Endothelial cell of umbilical vein (primary cell): ENCODE data around the gene MME. TPM values are rescaled to one million over a fixed set of nuclear protein-coding genes. Genes with fewer than 3 reads are reported as not detected.

Experiments used
- BruUV-seq: library from RNA; stranded (reverse); fragments of 400-500 nt; replicated peaks from 2 replicates; lab custom pipeline; 2021; lab: Mats Ljungman, UMichigan
- CTCF ChIA-PET: fragments of 300-600, 350-600 bp; sonication (Branson Sonifier 250); formaldehyde crosslinking; loops from one replicate; lab custom pipeline; 2021; ENCODE audit warnings: antibody characterized with exemption, inconsistent platforms; lab: Charles Lee
- POLR2A ChIA-PET: fragments of 300-600, 350-600 bp; sonication (Branson Sonifier 250); formaldehyde crosslinking; loops from one replicate; lab custom pipeline; 2021; ENCODE audit warnings: antibody characterized with exemption, inconsistent platforms; lab: Charles Lee
- DNase-seq: peaks from one replicate; pipeline ENCODE4 v3.0.0-alpha.2; 2011; ENCODE audit warnings: low read depth, low spot score
- FAIRE-seq: peaks from 2 replicates; lab custom pipeline; 2011; peaks lifted over from hg19 to GRCh38; lab: Jason Lieb, UNC
- H2AFZ ChIP-seq: 2 replicates; pipeline ENCODE4 v1.6.0; 2012; ENCODE audit warnings: low read depth, low read length, control low read depth, inconsistent platforms
- H3K27ac ChIP-seq: 2 replicates; pipeline ENCODE4 v1.5.1; 2011; ENCODE audit warnings: low read depth, mild to moderate bottlenecking, control low read depth, low read length, moderate library complexity; ENCODE audit not compliant: insufficient read depth
- H3K27me3 ChIP-seq, 2 experiments: 2 replicates each; pipeline versions ENCODE4 v1.6.0 to v1.6.1; 2011; ENCODE audit warnings: low read length in 2 of 2, mixed read lengths in 1 of 2; ENCODE audit not compliant: control insufficient read depth in 2 of 2, insufficient read depth in 2 of 2
- H3K36me3 ChIP-seq, 2 experiments: 2 replicates in 1 of 2; 3 replicates in 1 of 2; pipeline ENCODE4 v1.5.1; 2011; ENCODE audit warnings: low read length in 2 of 2, mild to moderate bottlenecking in 1 of 2, moderate library complexity in 1 of 2; ENCODE audit not compliant: control insufficient read depth in 2 of 2, insufficient read depth in 2 of 2; ENCODE audit errors: extremely low read depth in 1 of 2
- H3K4me1 ChIP-seq: 3 replicates; pipeline ENCODE4 v1.5.1; 2011; ENCODE audit warnings: mild to moderate bottlenecking, low read length; ENCODE audit not compliant: control insufficient read depth, insufficient read depth; ENCODE audit errors: extremely low read depth
- H3K4me2 ChIP-seq: 2 replicates; pipeline ENCODE4 v1.6.1; 2011; ENCODE audit warnings: low read length, control low read depth, mixed read lengths; ENCODE audit not compliant: insufficient read depth
- H3K4me3 ChIP-seq, 3 experiments: fragments of 200-600 bp in 1 of 3; sonication (generic), shearing (Covaris generic) in 1 of 3; replicated peaks in 1 of 3; 2 replicates each; pipeline ENCODE4 v1.5.1; 2011 to 2016; ENCODE audit warnings: control low read depth in 3 of 3, low read length in 3 of 3, mild to moderate bottlenecking in 2 of 3, inconsistent platforms in 1 of 3, low read depth in 1 of 3, moderate library complexity in 1 of 3; ENCODE audit not compliant: insufficient read depth in 1 of 3
- H3K79me2 ChIP-seq: 2 replicates; pipeline ENCODE4 v1.6.0; 2012; ENCODE audit warnings: low read length, inconsistent platforms; ENCODE audit not compliant: control insufficient read depth, insufficient read depth
- H3K9ac ChIP-seq: replicated peaks from 2 replicates; pipeline ENCODE3; 2011; ENCODE audit warnings: low read length, control low read depth; ENCODE audit not compliant: insufficient read depth; ENCODE audit errors: extremely low read depth
- H3K9me1 ChIP-seq: replicated peaks from 3 replicates; pipeline ENCODE4 v1.6.0; 2011; ENCODE audit warnings: mild to moderate bottlenecking, low read length; ENCODE audit not compliant: control insufficient read depth, insufficient read depth; ENCODE audit errors: extremely low read depth
- H3K9me3 ChIP-seq: replicated peaks from 2 replicates; pipeline ENCODE4 v1.5.1; 2012; ENCODE audit warnings: low read length, inconsistent platforms; ENCODE audit not compliant: control insufficient read depth, insufficient read depth
- H4K20me1 ChIP-seq: replicated peaks from 2 replicates; pipeline ENCODE3; 2011; ENCODE audit warnings: mild to moderate bottlenecking, low read length; ENCODE audit not compliant: control insufficient read depth, insufficient read depth; ENCODE audit errors: extremely low read depth
- CTCF ChIP-seq, 2 donors: IDR thresholded peaks; 1 replicate in 1 of 2; 2 replicates in 1 of 2; pipeline ENCODE4 v1.5.1; 2011; ENCODE audit warnings: low read length in 2 of 2, mild to moderate bottlenecking in 2 of 2, moderate library complexity in 2 of 2, control low read depth in 1 of 2, inconsistent platforms in 1 of 2, low read depth in 1 of 2; ENCODE audit not compliant: insufficient read depth in 1 of 2; ENCODE audit errors: extremely low read depth in 1 of 2
- EZH2 ChIP-seq: IDR thresholded peaks from 2 replicates; pipeline ENCODE4 v1.6.1; 2012; ENCODE audit warnings: borderline replicate concordance, low read depth, mild to moderate bottlenecking, moderate library complexity, low read length, inconsistent platforms; ENCODE audit not compliant: severe bottlenecking
- FOS ChIP-seq: IDR thresholded peaks from 2 replicates; pipeline ENCODE4 v1.6.1; 2011; ENCODE audit warnings: mild to moderate bottlenecking, low read length, moderate library complexity, borderline replicate concordance; ENCODE audit not compliant: insufficient read depth
- GATA2 ChIP-seq: IDR thresholded peaks from 2 replicates; pipeline ENCODE4 v1.7.0; 2011; ENCODE audit warnings: low read depth, mild to moderate bottlenecking, moderate library complexity, mixed read lengths, low read length; ENCODE audit not compliant: insufficient read length, insufficient read depth
- JUN ChIP-seq: IDR thresholded peaks from 2 replicates; pipeline ENCODE4 v1.6.1; 2011; ENCODE audit warnings: borderline replicate concordance, low read depth; ENCODE audit not compliant: insufficient read length, insufficient read depth
- MAX ChIP-seq: IDR thresholded peaks from 2 replicates; pipeline ENCODE4 v1.6.1; 2011; ENCODE audit not compliant: insufficient read depth, insufficient read length
- MYC ChIP-seq: IDR thresholded peaks from one replicate; pipeline ENCODE4 v1.6.1; 2011; ENCODE audit warnings: mild to moderate bottlenecking, low read depth, low read length
- POLR2A ChIP-seq: IDR thresholded peaks from 2 replicates; pipeline ENCODE4 v1.6.1; 2012; ENCODE audit warnings: low read depth, mild to moderate bottlenecking, control low read depth, low read length
- POLR2AphosphoS5 ChIP-seq: IDR thresholded peaks from 2 replicates; pipeline ENCODE4 v1.6.1; 2012; ENCODE audit warnings: low read depth, mild to moderate bottlenecking, control low read depth, low read length, moderate library complexity; ENCODE audit not compliant: insufficient read depth
- dilution Hi-C: fragments of 300-500 bp; cut with MboI; formaldehyde crosslinking; loops from one replicate; pipeline ENCODE4 v1.15.0; 2019; ENCODE audit warnings: low sequenced_read_pairs; ENCODE audit not compliant: extremely low pct_ligation_motif_present
- intact Hi-C: fragments of 100-400 bp; cut with micrococcal nuclease; formaldehyde crosslinking; loops from one replicate; pipeline ENCODE4 v1.10.0; 2022
- polyA plus RNA-seq, 4 experiments: library from polyadenylated mRNA; depleted of rRNA in 3 of 4; stranded (reverse) in 3 of 4; unstranded in 1 of 4; fragments of >200 nt; gene quantifications; 2 replicates each; pipeline versions ENCODE4 v1.2.1 to v1.2.3, GENCODE V29; 2011 to 2012; ENCODE audit warnings: missing spikeins in 1 of 4
- total RNA-seq: library from RNA; stranded (reverse); gene quantifications from 2 replicates; pipeline ENCODE4 v1.2.3, GENCODE V29; 2021

The MME gene
- total and polyA plus RNA-seq, 2 donors (not counting 3 experiments of a cell fraction or from before 2014, with no cell fraction given) = 6.0 to 10.5 TPM

GRCh38 chr3:155210736-155211135 is 130.6 kb downstream of the MME start:
- Histone ChIP-seq H3K9ac (no peak overlapping the region), H3K27me3 (no peaks in the 10 kb centered on the region), H3K9me1 (no peaks in the 10 kb centered on the region), H3K27ac (no peak overlapping the region), H3K9me3 (no peaks in the 10 kb centered on the region), H3K4me1 (no peaks in the 10 kb centered on the region), H3K4me3 (no peak overlapping the region), H2AFZ (no peak overlapping the region), H3K79me2 (no peaks in the 10 kb centered on the region), H4K20me1 (no peaks in the 10 kb centered on the region), H3K4me2 (no peak overlapping the region), H3K36me3 (no peaks in the 10 kb centered on the region)
- intact Hi-C loops = no loop called here
- no peak for TF ChIP-seq GATA2
- TF ChIP-seq CTCF (IDR thresholded peaks at IDR 0.05; ENCODE audit: extremely low read depth in 1 of 2, insufficient read depth in 1 of 2, low read depth in 1 of 2, low read length in 2 of 2) = no peak
- TF ChIP-seq MYC = no peak
- TF ChIP-seq POLR2AphosphoS5 = no peak
- no peak for TF ChIP-seq EZH2
- no peak for TF ChIP-seq POLR2A
- TF ChIP-seq FOS = no peak
- no peak for TF ChIP-seq JUN
- no peak for TF ChIP-seq MAX
- CTCF ChIA-PET = no interaction called here
- POLR2A ChIA-PET = no interaction called here
- FAIRE-seq (no peak), DNase-seq (no peak)
- no TSS peak for BruUV-seq
- dilution Hi-C loops = no loop called here
